Measurements from ENCODE around the gene DRD3.

The DRD3 gene

GRCh38 chr3:114178770-114179368, at the start of gene DRD3:
Gene DRD3, minus strand, starts transcription at chr3:114179052. Its CDS starts 7,060 bp downstream, at chr3:114171992.
- no peak for DNase-seq

- no peak for DNase-seq
Observed at GRCh38 chr3:114227076-114227475, 48.2 kb upstream of the DRD3 start.

GRCh38 chr3:114226313-114226712, 47.5 kb upstream of the DRD3 start:
- no peak for DNase-seq

- DNase-seq, result no peak
Observed at GRCh38 chr3:114223143-114223542, 44.3 kb upstream of the DRD3 start.

- no peak for DNase-seq
Observed at GRCh38 chr3:114221881-114222264, 43.0 kb upstream of the DRD3 start.

GRCh38 chr3:114221165-114221880, 42.5 kb upstream of the DRD3 start:
- DNase-seq, result no peak

GRCh38 chr3:114219741-114220140, 40.9 kb upstream of the DRD3 start:
- DNase-seq, result no peak

- no peak for DNase-seq
Observed at GRCh38 chr3:114218578-114219185, 39.8 kb upstream of the DRD3 start.

- DNase-seq, result no peak
Observed at GRCh38 chr3:114218006-114218405, 39.2 kb upstream of the DRD3 start.

GRCh38 chr3:114217266-114217665, 38.4 kb upstream of the DRD3 start:
- no peak for DNase-seq

GRCh38 chr3:114216186-114216970, 37.5 kb upstream of the DRD3 start:
- no peak for DNase-seq

- no peak for DNase-seq
Observed at GRCh38 chr3:114214542-114215341, 35.9 kb upstream of the DRD3 start.

- DNase-seq, result no peak
Observed at GRCh38 chr3:114213627-114214541, 35.0 kb upstream of the DRD3 start.

GRCh38 chr3:114213292-114213626, 34.4 kb upstream of the DRD3 start:
- DNase-seq, result no peak

GRCh38 chr3:114212646-114213045, 33.8 kb upstream of the DRD3 start:
- DNase-seq, result no peak

- no peak for DNase-seq
Observed at GRCh38 chr3:114207768-114208167, 28.9 kb upstream of the DRD3 start.

- DNase-seq, result no peak
Observed at GRCh38 chr3:114206342-114206741, 27.5 kb upstream of the DRD3 start.

GRCh38 chr3:114205541-114205940, 26.7 kb upstream of the DRD3 start:
- no peak for DNase-seq

GRCh38 chr3:114194750-114195149, 15.9 kb upstream of the DRD3 start:
- no peak for DNase-seq

- no peak for DNase-seq
Observed at GRCh38 chr3:114192136-114192535, 13.3 kb upstream of the DRD3 start.

GRCh38 chr3:114186501-114186900, 7.6 kb upstream of the DRD3 start:
- no peak for DNase-seq

- peak; percentile 31 for DNase-seq
Observed at GRCh38 chr3:114179575-114179974, 723 bp upstream of the DRD3 start.

Measured in NCI-H774 (cell line).